Epithelial cell of prostate (primary cell): ENCODE data around the gene RDH5.

Experiments used
- DNase-seq: peaks from one replicate; pipeline ENCODE4 v3.0.0-alpha.2; 2011; ENCODE audit warnings: low read depth, low spot score
- H3K27ac ChIP-seq: fragments of 450-650 bp; 2 replicates; pipeline ENCODE4 v1.5.1; 2017; ENCODE audit warnings: mild to moderate bottlenecking

RDH5 gene

GRCh38 chr12:55720071-55720564 lies at the start of gene RDH5:
Gene RDH5, plus strand, starts transcription at chr12:55720393. Its CDS starts 792 bp downstream, at chr12:55721185.
- peak within 1 kb of the TSS; percentile 49 for H3K27ac ChIP-seq
- no peak for DNase-seq

- no peak overlapping the region for H3K27ac ChIP-seq
- DNase-seq = no peak
Measured at GRCh38 chr12:55671746-55672145, 48.4 kb upstream of the RDH5 start.

GRCh38 chr12:55673638-55674037 lies 46.6 kb upstream of the RDH5 start:
- no peak overlapping the region for H3K27ac ChIP-seq

GRCh38 chr12:55675666-55676065 lies 44.5 kb upstream of the RDH5 start:
- DNase-seq = no peak
- no peak overlapping the region for H3K27ac ChIP-seq

More at GRCh38 chr12:55673638-55674037, 46.6 kb upstream of the RDH5 start:
- no peak for DNase-seq

GRCh38 chr12:55676707-55677106 lies 43.5 kb upstream of the RDH5 start:
- no peak overlapping the region for H3K27ac ChIP-seq

GRCh38 chr12:55679691-55680090 lies 40.5 kb upstream of the RDH5 start:
- DNase-seq = no peak
- H3K27ac ChIP-seq = no peak overlapping the region

More at GRCh38 chr12:55676707-55677106, 43.5 kb upstream of the RDH5 start:
- DNase-seq = no peak

- no peak overlapping the region for H3K27ac ChIP-seq
- no peak for DNase-seq
Measured at GRCh38 chr12:55681142-55682077, 38.8 kb upstream of the RDH5 start.

- no peak for DNase-seq
- H3K27ac ChIP-seq = no peak overlapping the region
Measured at GRCh38 chr12:55682087-55682796, 38.0 kb upstream of the RDH5 start.

- no peak overlapping the region for H3K27ac ChIP-seq
- DNase-seq = no peak
Measured at GRCh38 chr12:55683676-55684075, 36.5 kb upstream of the RDH5 start.

- no peak overlapping the region for H3K27ac ChIP-seq
Measured at GRCh38 chr12:55684761-55685370, 35.3 kb upstream of the RDH5 start.

GRCh38 chr12:55685671-55686070 lies 34.5 kb upstream of the RDH5 start:
- no peak for DNase-seq
- H3K27ac ChIP-seq = no peak overlapping the region

More at GRCh38 chr12:55684761-55685370, 35.3 kb upstream of the RDH5 start:
- DNase-seq = no peak

GRCh38 chr12:55686366-55687010 lies 33.7 kb upstream of the RDH5 start:
- no peak for DNase-seq
- no peak overlapping the region for H3K27ac ChIP-seq

- DNase-seq = no peak
- no peak overlapping the region for H3K27ac ChIP-seq
Measured at GRCh38 chr12:55687746-55688145, 32.4 kb upstream of the RDH5 start.

GRCh38 chr12:55688716-55689655 lies 31.2 kb upstream of the RDH5 start:
- no peak for DNase-seq
- no peak overlapping the region for H3K27ac ChIP-seq

GRCh38 chr12:55692631-55693322 lies 27.4 kb upstream of the RDH5 start:
- no peak for DNase-seq

GRCh38 chr12:55693323-55694187 lies 26.6 kb upstream of the RDH5 start:
- no peak overlapping the region for H3K27ac ChIP-seq
- no peak for DNase-seq

More at GRCh38 chr12:55692631-55693322, 27.4 kb upstream of the RDH5 start:
- no peak overlapping the region for H3K27ac ChIP-seq

GRCh38 chr12:55694188-55694515 lies 26.0 kb upstream of the RDH5 start:
- no peak for DNase-seq
- no peak overlapping the region for H3K27ac ChIP-seq

GRCh38 chr12:55694651-55695050 lies 25.5 kb upstream of the RDH5 start:
- DNase-seq = no peak
- H3K27ac ChIP-seq = no peak overlapping the region
